Transverse colon (tissue), 3 donors: ENCODE measurements around the gene SRPK2.

Source experiments
- CTCF ChIP-seq, 5 experiments: fragments of 200-600 bp in 3 of 5; fragments of 450-650 bp in 2 of 5; sonication (generic) in 3 of 5; IDR thresholded peaks; 1 replicate in 2 of 5; 2 replicates in 3 of 5; pipeline ENCODE4 v1.5.1; 2016 to 2017; ENCODE audit warnings: antibody characterized with exemption in 5 of 5, inconsistent platforms in 3 of 5, mild to moderate bottlenecking in 2 of 5, moderate library complexity in 1 of 5
- POLR2A ChIP-seq: fragments of 450-650 bp; IDR thresholded peaks from one replicate; pipeline ENCODE4 v1.6.1; 2016; ENCODE audit warnings: antibody characterized with exemption, mild to moderate bottlenecking, moderate library complexity

- TF ChIP-seq POLR2A (no peak), CTCF (IDR thresholded peaks at IDR 0.05) (no peak)
Measured at GRCh38 chr7:105205592-105206237, 183.0 kb downstream of the SRPK2 start.
